HPDE6-E6E7 (cell line): Measurements from ENCODE around the gene TMEM151B.

Experiments used
- DNase-seq: peaks from one replicate; pipeline ENCODE4 v3.0.0; 2011; ENCODE audit warnings: missing footprints; ENCODE audit errors: extremely low spot score

The TMEM151B gene

GRCh38 chr6:44264154-44265006 lies 5.9 kb upstream of the TMEM151B start:
- DNase-seq = no peak

GRCh38 chr6:44265007-44265721 lies 5.1 kb upstream of the TMEM151B start, which contains the start of gene NFKBIE:
NFKBIE (minus strand) TSS chr6:44265551; CDS start chr6:44265346, 205 bp downstream.
- peak; percentile 93 for DNase-seq

- no peak for DNase-seq
These were observed 4.5 kb upstream of the TMEM151B start for GRCh38 chr6:44265722-44266233.

GRCh38 chr6:44266347-44266746 lies 3.9 kb upstream of the TMEM151B start:
- no peak for DNase-seq

GRCh38 chr6:44267252-44267651 lies 3.0 kb upstream of the TMEM151B start:
- DNase-seq = no peak

GRCh38 chr6:44268095-44268628 lies 2.1 kb upstream of the TMEM151B start:
- DNase-seq = peak; percentile 60

- DNase-seq = no peak
These were observed 901 bp upstream of the TMEM151B start for GRCh38 chr6:44269178-44269920.

GRCh38 chr6:44270526-44271405 lies 516 bp downstream of the TMEM151B start:
- no peak for DNase-seq

GRCh38 chr6:44271406-44271723 lies 1.1 kb downstream of the TMEM151B start:
- DNase-seq = no peak

- no peak for DNase-seq
These were observed 1.7 kb downstream of the TMEM151B start for GRCh38 chr6:44271914-44272313.

- DNase-seq = no peak
These were observed 2.3 kb downstream of the TMEM151B start for GRCh38 chr6:44272529-44272928.

GRCh38 chr6:44272999-44273566 lies 2.8 kb downstream of the TMEM151B start:
- DNase-seq = no peak

GRCh38 chr6:44273617-44274016 lies 3.4 kb downstream of the TMEM151B start:
- no peak for DNase-seq

- DNase-seq = no peak
These were observed 5.1 kb downstream of the TMEM151B start for GRCh38 chr6:44275271-44275748.

- no peak for DNase-seq
These were observed 5.7 kb downstream of the TMEM151B start for GRCh38 chr6:44275749-44276648.

GRCh38 chr6:44276667-44277640 lies 6.7 kb downstream of the TMEM151B start:
- DNase-seq = no peak

GRCh38 chr6:44277763-44278162 lies 7.5 kb downstream of the TMEM151B start:
- DNase-seq = no peak

GRCh38 chr6:44278315-44278714 lies 8.1 kb downstream of the TMEM151B start:
- DNase-seq = no peak
